Right lung (tissue), 5 donors: ENCODE results near the gene PLOD3. TPM values are rescaled to one million over a fixed set of nuclear protein-coding genes. Genes with fewer than 3 reads are reported as not detected.
"Not testable (repeated sequence)": the region's sequence is repeated elsewhere in the genome, so short reads cannot be mapped to it uniquely, and the experiment has no call there.

Experiments used
- DNase-seq, 2 donors: peaks; one replicate each; pipeline ENCODE4 v3.0.0-alpha.2; 2013
- polyA plus RNA-seq, 5 donors: library from polyadenylated mRNA; unstranded; fragments of 120-200 nt; gene quantifications; one replicate each; pipeline versions ENCODE4 v1.2.1 to v1.2.3, GENCODE V29; 2013; ENCODE audit warnings: inconsistent platforms in 1 of 5, low replicate concordance in 1 of 5; ENCODE audit not compliant: insufficient read length in 5 of 5, insufficient read depth in 1 of 5

PLOD3 gene
- polyA plus RNA-seq, 5 donors, result 39.6 to 72.2 (median 55.9) TPM

DNA sequence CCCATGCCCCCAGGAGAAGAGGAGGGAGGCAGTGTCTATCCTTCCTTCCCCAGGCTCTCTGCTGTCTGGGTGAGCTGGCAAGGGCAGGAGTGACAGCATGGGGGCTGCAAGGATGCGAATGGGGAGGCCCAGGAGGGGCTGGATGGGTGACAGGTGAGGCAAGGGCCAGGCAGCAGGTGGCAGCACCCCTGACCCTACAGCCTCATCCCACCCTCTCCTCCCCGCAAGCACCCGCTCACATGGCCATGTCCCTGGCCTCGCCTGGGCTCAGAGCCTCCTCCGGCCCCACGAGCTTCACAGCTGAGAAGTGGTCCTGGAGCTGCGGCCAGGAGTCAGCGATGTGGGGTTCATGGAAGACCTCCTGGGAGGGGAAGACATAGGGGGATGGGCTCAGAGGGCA lies 5.4 kb downstream of the PLOD3 start:
- no peak for DNase-seq

DNA sequence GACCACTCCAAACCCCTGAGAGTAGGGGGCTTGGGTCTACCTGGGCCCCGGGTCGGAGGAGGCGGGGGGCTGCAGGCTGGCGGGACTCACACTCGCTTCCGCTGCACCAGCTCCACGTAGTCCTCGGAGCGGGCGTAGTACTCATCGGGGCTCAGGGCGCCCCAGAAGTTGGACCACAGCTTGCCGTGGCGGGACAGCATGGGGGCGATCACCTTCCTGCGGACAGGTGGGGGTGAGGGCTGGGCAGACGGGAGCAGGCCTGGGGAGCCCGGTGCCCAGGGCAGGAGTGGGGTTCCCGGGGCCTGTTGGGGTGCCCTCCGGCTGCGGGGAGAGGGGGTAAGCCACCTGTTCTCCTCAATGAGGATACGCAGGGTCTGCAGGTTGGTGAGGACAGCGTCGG lies 5.9 kb downstream of the PLOD3 start:
- no peak for DNase-seq

DNA sequence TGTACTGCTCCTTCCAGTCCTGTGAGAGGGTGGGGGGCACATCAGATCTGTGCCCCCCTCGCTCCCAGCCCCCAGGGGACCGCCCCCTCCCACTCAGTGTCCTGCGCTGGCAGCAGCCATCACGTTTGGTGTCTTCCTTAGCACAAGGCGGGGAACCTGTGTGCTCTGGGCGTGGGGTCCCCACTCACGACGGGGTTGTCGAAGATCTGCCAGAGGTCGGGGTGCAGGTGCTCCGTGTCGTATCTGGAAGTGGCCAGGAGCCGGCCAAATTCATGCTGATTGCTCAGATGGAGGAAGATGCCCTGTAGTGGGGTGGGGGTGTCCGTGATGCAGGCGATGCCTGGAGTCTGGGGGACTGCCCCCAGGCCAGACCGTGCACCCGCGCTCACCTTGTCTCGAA lies 7.2 kb downstream of the PLOD3 start:
- no peak for DNase-seq

GRCh38 chr7:101208794-101209193 lies 8.6 kb downstream of the PLOD3 start:
- no peak for DNase-seq

DNA sequence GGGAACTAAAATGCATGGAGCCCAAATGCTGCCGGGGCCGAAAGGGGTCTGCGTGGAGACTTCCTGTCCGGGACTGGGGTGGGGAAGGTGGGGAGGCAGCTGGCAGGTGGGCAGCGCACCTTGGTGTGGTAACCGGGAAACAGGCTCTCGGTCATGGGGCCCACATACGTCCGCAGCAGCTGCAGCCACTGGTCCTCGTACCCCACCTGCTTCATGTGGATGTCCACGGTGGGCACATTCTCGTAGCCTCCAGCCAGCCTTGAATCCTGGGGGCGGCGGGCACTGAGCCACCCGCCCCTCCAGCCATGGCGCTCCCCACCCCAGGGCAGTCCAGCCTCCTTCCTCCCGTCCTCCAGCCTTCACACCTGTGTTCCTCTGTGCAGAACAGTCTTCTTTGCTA lies 9.9 kb downstream of the PLOD3 start:
- DNase-seq, result no peak

DNA sequence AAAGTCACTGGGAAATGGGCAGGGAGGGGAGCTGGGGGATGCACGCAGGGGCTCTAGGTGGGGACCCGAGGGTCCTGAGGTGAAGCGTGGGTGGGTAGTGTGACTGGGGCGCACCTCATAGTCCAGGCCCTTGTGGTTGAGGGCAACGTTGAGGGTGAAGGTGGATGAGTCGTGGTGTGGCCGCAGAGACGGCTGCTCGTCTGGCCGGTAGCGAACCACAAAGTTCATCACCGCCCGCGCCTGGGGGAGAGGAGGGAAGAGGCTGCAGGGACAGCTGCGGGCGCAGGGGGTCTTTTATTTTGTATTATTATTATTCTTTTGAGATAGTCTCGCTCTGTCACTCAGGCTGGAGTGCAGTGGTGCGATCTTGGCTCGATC lies 10.7 kb downstream of the PLOD3 start:
- no peak for DNase-seq

GRCh38 chr7:101205901-101206664 lies 11.3 kb downstream of the PLOD3 start:
- DNase-seq, result no peak

DNA sequence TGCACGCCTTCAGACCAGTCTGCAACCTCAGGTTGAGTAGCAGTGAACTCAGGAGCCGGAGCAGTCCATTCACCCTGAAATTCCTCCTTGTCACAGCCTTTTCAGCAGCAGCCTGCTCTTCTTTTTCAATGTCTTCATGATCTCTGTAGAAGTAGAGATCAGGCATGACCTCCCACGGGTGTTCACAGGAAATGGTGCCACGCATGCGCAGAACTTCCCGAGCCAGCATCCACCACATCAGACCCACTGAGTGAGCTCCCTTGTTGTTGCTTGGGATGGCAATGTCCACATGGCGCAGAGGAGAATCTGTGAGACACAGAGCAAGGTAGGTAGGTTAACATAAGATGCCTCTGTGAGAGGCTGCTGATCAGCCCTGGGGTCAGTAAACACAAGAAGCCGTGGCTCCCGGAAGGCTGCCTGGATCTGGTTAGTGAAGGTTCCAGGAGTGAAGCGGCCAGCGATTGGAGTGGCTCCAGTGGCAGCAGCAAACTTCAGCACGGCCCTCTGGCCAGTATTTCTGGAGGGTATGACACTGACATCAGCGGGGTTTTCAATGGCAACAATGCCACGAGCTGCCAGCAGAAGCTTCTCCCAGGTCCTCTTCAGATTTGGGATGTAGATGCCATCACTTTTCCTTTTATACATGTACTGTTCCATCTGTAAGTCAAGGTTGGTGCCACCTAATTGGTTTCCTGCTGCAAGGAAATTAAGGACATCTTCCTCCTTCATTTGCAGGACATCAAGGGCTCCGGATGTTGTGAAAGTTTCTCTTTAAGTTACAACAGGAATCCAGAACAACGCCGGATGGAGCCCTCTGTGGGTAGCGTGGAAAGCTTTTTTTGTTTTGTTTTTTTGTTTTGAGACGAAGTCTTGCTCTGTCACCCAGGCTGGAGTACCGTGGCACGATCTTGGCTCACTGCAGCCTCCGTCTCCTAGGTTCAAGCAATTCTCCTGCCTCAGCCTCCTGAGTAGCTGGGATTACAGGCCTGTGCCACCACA lies 13.3 kb downstream of the PLOD3 start:
- not testable (repeated sequence) for DNase-seq

- DNase-seq, result no peak
Observed at GRCh38 chr7:101202603-101202918, 14.8 kb downstream of the PLOD3 start.

DNA sequence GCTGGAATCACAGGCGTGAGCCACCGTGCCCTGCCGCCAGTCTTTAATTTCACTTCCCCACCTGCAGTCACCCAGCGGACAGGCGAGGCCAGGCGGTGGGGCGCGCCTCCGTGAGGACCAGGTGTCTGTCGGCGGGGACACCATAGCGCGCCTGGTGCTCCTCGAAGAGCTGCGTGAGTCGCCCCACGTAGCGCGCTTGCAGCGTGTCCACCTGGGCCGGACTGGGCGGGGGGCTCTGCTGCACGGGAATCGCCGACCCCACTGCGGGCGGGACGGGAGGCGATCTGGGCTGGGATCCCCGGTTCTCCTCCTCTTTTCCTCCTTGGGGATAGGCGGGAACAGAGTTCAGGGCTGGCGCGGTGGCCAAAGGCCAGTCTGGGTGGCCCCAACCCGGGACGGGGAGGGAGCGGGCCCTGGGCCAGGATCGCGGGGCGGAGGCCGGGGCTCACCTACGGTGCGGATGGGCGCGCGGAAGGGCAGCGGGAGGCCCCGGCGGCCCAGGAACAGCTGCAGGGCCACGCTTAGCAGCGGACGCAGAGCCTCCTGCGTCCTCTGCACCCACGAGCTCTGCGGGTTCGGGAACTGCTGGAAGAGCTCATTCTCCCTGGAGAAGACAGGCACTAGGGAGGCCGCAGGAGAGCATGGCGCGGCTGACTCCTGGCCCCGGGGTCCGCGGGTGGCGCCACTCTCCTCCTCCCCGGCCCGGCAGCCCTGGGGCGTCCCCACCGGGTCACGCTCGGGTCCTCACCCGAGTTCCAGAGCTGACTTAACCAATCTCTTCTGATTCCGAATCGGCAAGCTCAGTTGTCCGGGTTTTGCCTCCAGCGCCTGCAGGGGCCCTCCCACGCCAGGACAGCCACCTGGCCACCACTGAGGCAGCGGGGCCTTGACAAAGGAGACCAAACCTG lies 15.4 kb downstream of the PLOD3 start:
- no peak for DNase-seq

GRCh38 chr7:101200862-101201599 lies 16.4 kb downstream of the PLOD3 start, which contains the start of gene MOGAT3:
Gene MOGAT3 (minus strand): TSS chr7:101201036. CDS start chr7:101200854, 182 bp downstream.
- no peak for DNase-seq

DNA sequence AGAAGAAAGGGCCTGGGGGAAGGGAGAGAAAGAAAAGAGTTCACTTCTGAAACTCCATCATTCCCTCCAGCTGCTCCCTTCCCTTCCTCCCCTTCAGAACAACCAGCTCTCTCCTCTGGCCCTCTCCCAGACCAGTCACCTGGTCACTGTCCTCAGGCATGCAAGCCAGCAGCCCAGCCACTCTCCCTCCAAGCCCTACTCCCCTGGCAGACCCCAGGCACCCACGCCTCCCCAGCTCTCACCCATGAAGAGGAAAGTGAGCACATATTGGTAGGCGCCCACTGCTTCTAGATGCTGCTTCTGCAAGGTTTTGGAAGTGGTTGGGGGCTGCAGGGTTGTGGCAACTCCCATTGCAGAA lies 16.9 kb downstream of the PLOD3 start:
- no peak for DNase-seq

DNA sequence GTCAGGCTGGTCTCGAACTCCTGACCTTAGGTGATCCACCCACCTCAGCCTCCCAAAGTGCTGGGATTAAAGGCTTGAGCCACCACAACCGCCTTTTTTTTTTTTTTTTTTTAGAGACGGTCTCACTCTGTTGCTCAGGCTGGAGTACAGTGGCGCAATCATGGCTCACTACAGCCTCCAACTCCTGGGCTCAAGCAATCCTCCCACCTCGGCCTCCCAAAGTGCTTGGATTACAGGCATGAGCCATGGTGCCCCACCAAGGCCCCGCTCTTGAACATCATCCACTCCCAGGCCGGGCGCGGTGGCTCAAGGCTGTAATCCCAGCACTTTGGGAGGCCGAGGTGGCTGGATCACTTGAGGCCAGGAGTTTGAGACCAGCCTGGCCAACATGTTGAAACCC lies 17.9 kb downstream of the PLOD3 start:
- not testable (repeated sequence) for DNase-seq

DNA sequence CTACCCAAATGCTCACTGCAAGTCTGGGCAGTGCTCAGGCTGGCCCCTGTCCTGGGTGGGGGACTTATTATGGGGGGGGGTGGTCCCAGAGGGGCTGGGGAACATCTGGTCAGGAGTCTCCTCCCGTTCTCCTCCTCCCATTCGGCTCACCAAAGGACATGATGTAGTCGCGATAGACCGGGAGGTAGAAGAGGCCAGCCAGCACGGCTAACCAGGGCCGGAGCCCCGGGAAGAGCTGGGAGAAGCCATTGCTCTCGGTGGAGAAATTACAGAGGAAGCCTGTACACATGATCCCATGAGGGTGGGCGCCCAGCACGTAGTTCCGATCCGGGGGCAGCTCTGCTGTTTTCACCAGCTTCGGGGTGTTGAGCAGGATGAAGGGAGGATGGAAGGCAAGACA lies 18.9 kb downstream of the PLOD3 start:
- DNase-seq, result no peak

GRCh38 chr7:101197991-101198390 lies 19.4 kb downstream of the PLOD3 start:
- no peak for DNase-seq

DNA sequence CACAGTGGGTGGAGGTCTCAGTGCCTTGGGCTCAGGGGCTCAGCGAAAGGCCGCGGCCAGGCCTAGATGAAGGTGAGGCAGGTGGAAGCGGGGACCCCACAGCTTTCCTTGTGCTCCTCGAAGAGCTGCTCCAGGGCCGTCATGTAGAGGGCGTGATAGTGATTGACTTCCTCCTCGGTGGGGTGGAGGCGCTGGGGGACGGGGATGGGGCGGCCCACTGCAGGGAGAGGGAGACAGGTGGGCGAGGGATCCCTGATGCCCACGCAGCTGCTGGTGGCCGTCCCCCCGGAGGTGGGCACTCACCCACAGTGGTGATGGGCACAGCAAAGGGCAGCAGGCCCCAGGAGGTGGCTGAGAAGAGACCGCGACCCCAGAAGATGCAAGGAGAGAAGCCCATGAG lies 21.5 kb downstream of the PLOD3 start:
- DNase-seq, result no peak

DNA sequence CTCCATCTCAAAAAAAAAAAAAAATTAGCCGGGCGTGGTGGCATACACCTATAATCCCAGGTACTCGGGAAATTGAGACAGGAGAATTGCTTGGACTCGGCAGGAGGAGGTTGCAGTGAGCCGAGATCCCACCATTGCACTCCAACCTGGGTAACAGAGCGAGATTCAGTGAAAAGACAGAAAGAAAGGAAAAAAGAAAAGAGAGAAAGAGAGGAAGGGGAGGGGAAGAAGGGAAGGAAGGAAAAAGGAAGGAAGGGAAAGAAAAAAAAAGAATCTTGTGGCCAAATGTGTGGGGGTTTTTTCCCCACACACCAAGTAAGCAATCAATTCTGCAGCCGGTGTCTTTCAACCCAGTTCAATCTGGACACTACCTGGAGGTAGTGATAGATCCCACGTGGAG lies 28.3 kb downstream of the PLOD3 start:
- no peak for DNase-seq

DNA sequence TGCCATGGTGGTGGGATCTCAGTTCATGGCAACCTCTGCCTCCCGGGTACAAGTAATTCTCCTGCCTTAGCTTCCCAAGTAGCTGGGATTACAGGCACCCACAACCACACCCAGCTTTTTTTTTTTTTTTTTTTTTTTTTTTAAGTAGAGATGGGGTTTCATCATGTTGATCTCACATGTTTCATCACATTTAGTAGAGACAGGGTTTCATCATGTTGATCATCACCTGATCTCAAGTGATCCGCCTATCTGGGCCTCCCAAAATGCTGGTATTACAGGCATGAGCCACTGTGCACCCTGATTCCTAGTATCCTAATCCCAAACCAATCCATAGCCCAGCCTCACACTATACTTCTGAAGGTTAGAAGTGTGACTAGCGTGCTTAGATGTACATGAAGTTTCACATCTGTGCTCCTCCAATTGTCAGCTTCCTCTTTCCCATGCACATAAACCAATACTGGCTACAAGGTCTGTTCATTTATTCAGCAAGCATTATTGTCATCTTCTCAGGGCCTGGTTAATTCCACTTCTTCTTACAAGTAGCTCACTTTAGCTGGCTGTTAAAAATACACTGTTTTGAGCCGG lies 30.4 kb downstream of the PLOD3 start:
- no peak for DNase-seq

DNA sequence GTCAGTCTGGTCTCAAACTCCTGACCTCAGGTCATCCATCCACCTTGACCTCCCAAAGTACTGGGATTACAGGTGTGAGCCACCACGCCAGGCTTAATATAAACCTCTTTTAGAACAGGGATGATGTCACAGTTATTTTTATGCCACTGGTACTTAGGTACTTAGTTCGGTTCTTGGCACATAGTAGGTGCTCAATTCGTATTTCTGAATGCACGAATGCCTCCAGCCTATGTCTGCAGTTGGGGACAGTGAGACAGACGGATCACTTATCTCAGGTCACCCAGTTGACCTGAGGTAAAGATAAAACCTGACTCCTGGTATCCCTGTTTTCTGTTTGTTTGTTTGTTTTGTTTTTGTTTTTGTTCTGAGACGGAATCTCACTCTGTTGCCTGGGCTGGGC lies 31.2 kb downstream of the PLOD3 start:
- DNase-seq, result no peak

GRCh38 chr7:101185258-101185839 lies 32.0 kb downstream of the PLOD3 start:
- DNase-seq, result no peak
